Measurements from ENCODE around the gene EPHA10.

EPHA10 gene

GRCh38 chr1:37808369-37809319 is 43.7 kb upstream of the EPHA10 start:
- peak; percentile 83 for DNase-seq
- Histone ChIP-seq H3K9me3 (ENCODE audit: severe bottlenecking) (no peaks in the 10 kb centered on the region), H3K27me3 (ENCODE audit: insufficient read depth, low read depth, severe bottlenecking) (no peaks in the 10 kb centered on the region), H3K36me3 (peaks cover 45% of the 10 kb centered on the region), H3K27ac (peak overlapping the region; percentile 75), H3K4me3 (ENCODE audit: low read depth, low read length) (peak overlapping the region; percentile 69)
- TF ChIP-seq CTCF (IDR thresholded peaks at IDR 0.05; ENCODE audit: low read depth, low read length): peak; percentile 6; the same call in 1 of the 2 replicates

GRCh38 chr1:37807555-37808368 is 42.8 kb upstream of the EPHA10 start, which contains the start of the genes C1orf122 and YRDC:
Gene C1orf122 (plus strand): TSS chr1:37807790. CDS start chr1:37808405, 615 bp downstream.
Gene YRDC (minus strand): TSS chr1:37808208. CDS start chr1:37808180, 28 bp downstream.
- Histone ChIP-seq H3K27ac (peak within 1 kb of the TSS; percentile 75), H3K36me3 (peaks cover 54% of the 10 kb centered on the region), H3K27me3 (ENCODE audit: insufficient read depth, low read depth, severe bottlenecking) (no peaks in the 10 kb centered on the region), H3K4me3 (ENCODE audit: low read depth, low read length) (peak within 1 kb of the TSS; percentile 69), H3K9me3 (ENCODE audit: severe bottlenecking) (no peaks in the 10 kb centered on the region)
- TF ChIP-seq CTCF (IDR thresholded peaks at IDR 0.05; ENCODE audit: low read depth, low read length): no peak
- DNase-seq: peak; percentile 95

GRCh38 chr1:37807220-37807554 is 42.3 kb upstream of the EPHA10 start:
- H3K27ac ChIP-seq: peak overlapping the region; percentile 75
- TF ChIP-seq CTCF (IDR thresholded peaks at IDR 0.05; ENCODE audit: low read depth, low read length): no peak
- no peaks in the 10 kb centered on the region for H3K27me3 ChIP-seq (ENCODE audit: insufficient read depth, low read depth, severe bottlenecking)
- H3K9me3 ChIP-seq (ENCODE audit: severe bottlenecking): no peaks in the 10 kb centered on the region
- H3K36me3 ChIP-seq: peaks cover 58% of the 10 kb centered on the region
- DNase-seq: no peak
- H3K4me3 ChIP-seq (ENCODE audit: low read depth, low read length): peak overlapping the region; percentile 69

GRCh38 chr1:37802439-37802838 is 37.5 kb upstream of the EPHA10 start:
- no peak for DNase-seq
- Histone ChIP-seq H3K27ac (peak overlapping the region; percentile 13; the same call in 1 of the 2 replicates), H3K36me3 (peaks cover 95% of the 10 kb centered on the region), H3K27me3 (ENCODE audit: insufficient read depth, low read depth, severe bottlenecking) (no peaks in the 10 kb centered on the region), H3K4me3 (ENCODE audit: low read depth, low read length) (no peak overlapping the region), H3K9me3 (ENCODE audit: severe bottlenecking) (no peaks in the 10 kb centered on the region)
- no peak for TF ChIP-seq CTCF (IDR thresholded peaks at IDR 0.05; ENCODE audit: low read depth, low read length)

GRCh38 chr1:37797750-37798345 is 32.9 kb upstream of the EPHA10 start:
- Histone ChIP-seq H3K9me3 (ENCODE audit: severe bottlenecking) (no peaks in the 10 kb centered on the region), H3K27ac (no peak overlapping the region), H3K4me3 (ENCODE audit: low read depth, low read length) (no peak overlapping the region), H3K27me3 (ENCODE audit: insufficient read depth, low read depth, severe bottlenecking) (no peaks in the 10 kb centered on the region), H3K36me3 (peaks cover 73% of the 10 kb centered on the region)
- TF ChIP-seq CTCF (IDR thresholded peaks at IDR 0.05; ENCODE audit: low read depth, low read length): no peak
- DNase-seq: no peak
